K562 (cell line): Measurements from ENCODE around the gene ADGRA1. TPM values are rescaled to one million over a fixed set of nuclear protein-coding genes. Genes with fewer than 3 reads are reported as not detected.

ENCODE experiments used
- ATAC-seq: fragments of 200-7000 bp; cut with Tn5 transposase; 3 replicates; pipeline ENCODE4 v1.9.1; 2020; ENCODE audit warnings: moderate library complexity
- BruUV-seq: library from RNA; stranded (reverse); fragments of 400-500 nt; replicated peaks from 2 replicates; lab custom pipeline; 2021; lab: Mats Ljungman, UMichigan
- CTCF ChIA-PET: fragments of 300-600 bp; formaldehyde crosslinking; extraction: SDS; loops from one replicate; lab custom pipeline; 2021; ENCODE audit warnings: low intra/inter-chr PET ratio; lab: Yijun Ruan, JAX
- POLR2A ChIA-PET: fragments of 300-600, 350-650 bp; sonication (Branson Sonifier 250); formaldehyde crosslinking; extraction: SDS; loops from one replicate; lab custom pipeline; 2021; ENCODE audit warnings: antibody characterized with exemption, inconsistent platforms; lab: Yijun Ruan, JAX
- DNase-seq, 4 experiments: peaks; one replicate each; pipeline versions ENCODE4 v3.0.0 to v3.0.0-alpha.2; 2011 to 2018; ENCODE audit warnings: low spot score in 3 of 4, mixed read lengths in 3 of 4; ENCODE audit errors: extremely low read depth in 1 of 4
- FAIRE-seq: peaks from 2 replicates; lab custom pipeline; 2011; peaks lifted over from hg19 to GRCh38; lab: Jason Lieb, UNC
- H2AFZ ChIP-seq: 2 replicates; pipeline ENCODE4 v1.6.0; 2011; ENCODE audit warnings: low read depth, low read length, control low read depth, inconsistent platforms
- H3K27ac ChIP-seq: fragments of 200-600 bp; 3 replicates; pipeline ENCODE4 v1.8.0; 2011; ENCODE audit warnings: low read depth, mild to moderate bottlenecking, control low read depth, inconsistent platforms, low read length, moderate library complexity, mixed read lengths; ENCODE audit errors: extremely low read depth
- H3K27me3 ChIP-seq, 2 experiments: fragments of 300-600 bp in 1 of 2; 2 replicates in 1 of 2; 3 replicates in 1 of 2; pipeline versions ENCODE4 v1.6.0 to v1.8.0; 2011; ENCODE audit warnings: inconsistent platforms in 2 of 2, low read length in 2 of 2, mild to moderate bottlenecking in 1 of 2, mixed read lengths in 1 of 2, moderate library complexity in 1 of 2; ENCODE audit not compliant: control insufficient read depth in 2 of 2, insufficient read depth in 2 of 2
- H3K36me3 ChIP-seq: fragments of 300-600 bp; 3 replicates; pipeline ENCODE4 v1.8.0; 2011; ENCODE audit warnings: mild to moderate bottlenecking, low read length, inconsistent platforms; ENCODE audit not compliant: control insufficient read depth, insufficient read depth
- H3K4me1 ChIP-seq, 2 experiments: fragments of 200-600 bp in 1 of 2; replicated peaks in 1 of 2; 2 replicates in 1 of 2; 3 replicates in 1 of 2; pipeline versions ENCODE4 v1.5.1 to v1.8.0; 2011; ENCODE audit warnings: inconsistent platforms in 2 of 2, low read length in 2 of 2, mild to moderate bottlenecking in 1 of 2, mixed read lengths in 1 of 2, moderate library complexity in 1 of 2; ENCODE audit not compliant: control insufficient read depth in 2 of 2, insufficient read depth in 2 of 2
- H3K4me2 ChIP-seq: 2 replicates; pipeline ENCODE4 v1.6.1; 2011; ENCODE audit warnings: low read length, control low read depth, inconsistent platforms, mixed read lengths; ENCODE audit not compliant: insufficient read depth
- H3K4me3 ChIP-seq: fragments of 200-600 bp; sonication (generic), shearing (Covaris generic); 2 replicates; pipeline ENCODE4 v1.5.1; 2016; ENCODE audit warnings: control low read depth, inconsistent platforms
- H3K79me2 ChIP-seq: fragments of 200-600 bp; 3 replicates; pipeline ENCODE4 v1.8.0; 2011; ENCODE audit warnings: low read length, inconsistent platforms; ENCODE audit not compliant: control insufficient read depth, insufficient read depth
- H3K9ac ChIP-seq, 2 experiments: 2 replicates each; pipeline versions ENCODE4 v1.6.0 to v1.6.1; 2011; ENCODE audit warnings: low read depth in 2 of 2, low read length in 2 of 2, control low read depth in 1 of 2, inconsistent platforms in 1 of 2, mild to moderate bottlenecking in 1 of 2, mixed read lengths in 1 of 2; ENCODE audit not compliant: insufficient read depth in 1 of 2
- H3K9me1 ChIP-seq: one replicate; pipeline ENCODE4 v1.6.0; 2011; ENCODE audit warnings: inconsistent platforms, mild to moderate bottlenecking, low read length, moderate library complexity; ENCODE audit not compliant: control insufficient read depth, insufficient read depth
- H3K9me3 ChIP-seq: replicated peaks from 2 replicates; pipeline ENCODE4 v1.5.1; 2011; ENCODE audit warnings: low read depth, low read length, inconsistent platforms; ENCODE audit not compliant: control insufficient read depth, insufficient read depth
- H4K20me1 ChIP-seq: replicated peaks from 2 replicates; pipeline ENCODE4 v1.6.1; 2011; ENCODE audit warnings: low read length, inconsistent platforms, mixed read lengths; ENCODE audit not compliant: control insufficient read depth, insufficient read depth
- HEY1 ChIP-seq: fragments of 250-450 bp; sonication (Bioruptor Pico); IDR thresholded peaks from 2 replicates; pipeline ENCODE4 v1.5.0; 2020; ENCODE audit warnings: mild to moderate bottlenecking, moderate library complexity, borderline replicate concordance
- RNF2 ChIP-seq: sonication (generic); IDR thresholded peaks from 2 replicates; pipeline ENCODE4 v1.6.1; 2016
- ZNF316 ChIP-seq: fragments of 450-650 bp; IDR thresholded peaks from 2 replicates; pipeline ENCODE4 v1.6.1; 2016
- WGBS: fragments of 100-300 bp; shearing (Covaris generic); methylation state at CpG from one replicate; pipeline ENCODE4 v1.1.6; 2016; ENCODE audit warnings: low coverage, mixed read lengths; ENCODE audit not compliant: insufficient coverage; ENCODE audit errors: missing lambda C conversion rate; 5-methylcytosine and 5-hydroxymethylcytosine counted together
- in situ Hi-C: fragments of 300-500 bp; cut with MboI; formaldehyde crosslinking; loops from 4 replicates; pipeline ENCODE4 v1.15.0; 2018; ENCODE audit warnings: inconsistent platforms, mixed read lengths
- intact Hi-C: fragments of 100-400 bp; cut with micrococcal nuclease; formaldehyde crosslinking; loops from 2 replicates; pipeline ENCODE4 v1.14.2; 2022
- polyA plus RNA-seq, 8 experiments: library from polyadenylated mRNA; depleted of rRNA in 4 of 8; stranded (reverse) in 5 of 8; unstranded in 3 of 8; fragments of >200 nt; fragmentation: Nextera tagmentation in 2 of 8; fragmentation: Illumina TruSeq in 1 of 8; extraction: Ambion mirVana in 2 of 8; extraction: Trizol in 1 of 8; gene quantifications; 2 replicates each; pipeline versions ENCODE4 v1.2.1 to v1.2.3, GENCODE V29; 2011 to 2014; ENCODE audit warnings: inconsistent platforms in 1 of 8, missing spikeins in 1 of 8
- total RNA-seq, 7 experiments: library from RNA; depleted of rRNA in 6 of 7; stranded (reverse); fragments of >200 nt in 6 of 7; fragmentation: Illumina TruSeq in 2 of 7; extraction: Trizol in 2 of 7; gene quantifications; 2 replicates each; pipeline versions ENCODE4 v1.2.1 to v1.2.3, GENCODE V29; 2011 to 2021; ENCODE audit warnings: low replicate concordance in 1 of 7
- TF ChIP-seq, protein P1 (sequence below): sonication (generic); formaldehyde crosslinking; IDR thresholded peaks from 2 replicates; pipeline ENCODE4 v1.9.0; 2022; ENCODE audit warnings: mild to moderate bottlenecking, missing genetic modification reagents

Gene ADGRA1
- total and polyA plus RNA-seq, 9 of the 15 experiments (the other 6 are each of a cell fraction or from before 2014, with no cell fraction given), result not detected

DNA sequence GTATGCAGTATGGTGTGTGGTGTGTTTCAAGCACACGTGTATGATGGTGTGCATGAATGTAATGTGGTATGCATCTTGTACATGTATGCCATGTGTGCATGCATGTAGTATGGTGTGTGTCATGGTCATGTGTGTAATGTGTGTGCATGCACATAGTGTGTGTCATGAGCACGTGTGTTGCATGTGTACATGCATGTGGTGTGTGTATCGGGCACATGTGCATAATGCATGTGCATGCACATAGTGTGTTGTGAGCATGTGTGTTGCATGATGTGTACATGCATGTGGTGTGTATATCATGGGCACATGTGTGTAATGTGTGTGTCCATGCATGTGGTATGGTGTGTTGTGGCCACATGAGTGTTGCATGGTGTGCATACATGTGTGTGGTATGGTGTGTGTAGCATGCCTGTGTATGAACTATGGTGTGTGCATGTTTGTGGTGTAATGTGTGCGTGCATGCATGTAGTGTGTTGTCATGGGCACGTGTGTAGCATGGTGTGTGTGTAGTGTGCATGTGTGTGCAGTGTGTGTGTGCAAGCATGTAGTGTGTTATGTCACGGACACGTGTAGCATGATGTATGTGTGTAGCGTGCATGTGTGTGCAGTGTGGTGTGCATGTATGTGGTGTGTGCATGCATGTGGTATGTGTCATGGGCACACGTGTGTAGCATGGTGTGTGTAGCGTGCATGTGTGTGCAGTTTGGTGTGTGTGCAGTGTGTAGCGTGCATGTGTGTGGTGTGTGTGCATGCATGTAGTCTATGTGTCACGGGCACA, 89.8 kb downstream of the ADGRA1 start:
- H2AFZ ChIP-seq, result no peak overlapping the region
- H3K79me2 ChIP-seq, result no peaks in the 10 kb centered on the region
- WGBS, result under 1% methylated on average over 11 of the region's 12 CpGs
- ATAC-seq, result no peak
- H3K9me1 ChIP-seq, result no peaks in the 10 kb centered on the region
- H3K9ac ChIP-seq, result no peak overlapping the region
- H3K27me3 ChIP-seq, result peaks cover 0 to 42% of the 10 kb centered on the region in 2 experiments; a peak in 4 of 5 replicates
- ChIA-PET POLR2A (no interaction called here), CTCF (no interaction called here)
- no TSS peak for BruUV-seq
- no peak for FAIRE-seq
- H3K36me3 ChIP-seq, result no peaks in the 10 kb centered on the region
- no peak overlapping the region for H3K4me3 ChIP-seq
- no peak overlapping the region for H3K27ac ChIP-seq
- no peaks in the 10 kb centered on the region; the same call in 1 of the 2 replicates for H3K9me3 ChIP-seq
- TF ChIP-seq, protein P1, sequence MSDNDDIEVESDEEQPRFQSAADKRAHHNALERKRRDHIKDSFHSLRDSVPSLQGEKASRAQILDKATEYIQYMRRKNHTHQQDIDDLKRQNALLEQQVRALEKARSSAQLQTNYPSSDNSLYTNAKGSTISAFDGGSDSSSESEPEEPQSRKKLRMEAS, result peak; percentile 38; the same call in 1 of the 2 replicates
- TF ChIP-seq ZNF316, result no peak
- no peak for TF ChIP-seq HEY1 (CRISPR knock-in tag)
- TF ChIP-seq RNF2, result no peak
- intact Hi-C loops, result no loop called here
- DNase-seq, result no peak
- in situ Hi-C loops, result no loop called here
- no peaks in the 10 kb centered on the region for H4K20me1 ChIP-seq
- H3K4me1 ChIP-seq, result no peaks in the 10 kb centered on the region; a peak in 2 of 5 replicates
- no peak overlapping the region for H3K4me2 ChIP-seq
